Activated CD4-positive, alpha-beta T cell treated with anti-CD3 and anti-CD28 coated beads for 36 hours (primary cell): ENCODE measurements around the gene MB. TPM values are rescaled to one million over a fixed set of nuclear protein-coding genes. Genes with fewer than 3 reads are reported as not detected.
"Not testable (repeated sequence)": the region's sequence is repeated elsewhere in the genome, so short reads cannot be mapped to it uniquely, and the experiment has no call there.

ENCODE experiments used
- ATAC-seq: fragments of 200-7000 bp; cut with Tn5 transposase; one replicate; pipeline ENCODE4 v1.10.0; 2021; ENCODE audit warnings: mild to moderate bottlenecking, moderate library complexity
- CTCF ChIA-PET: fragments of 350-600 bp; sonication (Branson Sonifier 250); formaldehyde crosslinking; loops from one replicate; lab custom pipeline; 2021; ENCODE audit warnings: antibody characterized with exemption; lab: Charles Lee
- POLR2A ChIA-PET: fragments of 350-600 bp; sonication (Branson Sonifier 250); formaldehyde crosslinking; loops from one replicate; lab custom pipeline; 2021; ENCODE audit warnings: antibody characterized with exemption, inconsistent platforms; lab: Charles Lee
- DNase-seq: peaks from one replicate; pipeline ENCODE4 v3.0.0-alpha.2; 2020
- H3K27ac Mint-ChIP-seq: one replicate; pipeline ENCODE4 v1.8.0; 2021; ENCODE audit warnings: mixed read lengths
- H3K27me3 Mint-ChIP-seq: one replicate; pipeline ENCODE4 v1.8.0; 2021; ENCODE audit warnings: mixed read lengths
- H3K36me3 Mint-ChIP-seq: one replicate; pipeline ENCODE4 v1.8.0; 2021; ENCODE audit warnings: low read depth, mixed read lengths
- H3K4me1 Mint-ChIP-seq: one replicate; pipeline ENCODE4 v1.8.0; 2021; ENCODE audit warnings: mixed read lengths
- H3K4me3 Mint-ChIP-seq: one replicate; pipeline ENCODE4 v1.8.0; 2021; ENCODE audit warnings: mild to moderate bottlenecking, moderate library complexity, mixed read lengths
- H3K9me3 Mint-ChIP-seq: one replicate; pipeline ENCODE4 v1.8.0; 2021; ENCODE audit warnings: low read depth, mixed read lengths
- intact Hi-C, 2 experiments: fragments of 100-400 bp; cut with DNase I in 1 of 2; cut with micrococcal nuclease in 1 of 2; formaldehyde crosslinking; loops; one replicate each; pipeline versions ENCODE4 v1.14.2 to v1.15.1; 2022 to 2024; cut with DNase I, micrococcal nuclease
- total RNA-seq, 2 experiments: library from RNA; stranded (reverse); gene quantifications; one replicate each; pipeline ENCODE4 v1.2.3, GENCODE V29; 2021

MB gene
- total RNA-seq, result not detected

DNA sequence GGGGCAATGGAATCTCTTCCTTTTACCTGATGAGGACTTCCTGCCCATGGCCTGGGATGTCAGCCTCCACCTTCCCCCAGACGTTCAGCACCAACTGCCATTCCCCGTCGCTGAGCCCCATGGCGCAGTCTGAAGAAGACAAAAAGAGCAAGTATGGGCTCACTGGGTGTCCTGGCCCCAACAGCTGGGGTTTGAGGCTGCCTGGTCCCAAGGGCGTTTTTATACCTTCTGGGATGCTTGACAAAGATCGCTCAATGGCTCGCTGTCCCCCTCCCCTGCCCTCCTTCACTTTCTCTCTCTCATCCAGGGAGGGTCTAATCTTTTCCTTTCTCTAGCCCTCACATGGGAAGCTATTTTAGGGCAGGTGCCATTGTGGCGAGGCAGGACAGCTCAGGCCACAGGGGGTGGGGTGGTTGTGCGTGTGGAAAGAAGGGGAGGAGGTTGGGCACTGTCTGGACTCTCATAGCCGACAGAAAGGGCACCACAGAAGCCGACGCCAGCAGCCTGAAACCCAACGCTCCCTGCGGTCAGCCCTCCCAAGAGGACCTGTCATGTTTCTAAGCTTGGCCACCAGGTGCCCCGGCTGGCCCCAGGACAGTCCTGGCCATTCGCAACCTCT lies at the start of gene MB:
Gene MB, minus strand, starts transcription at position 193 of the 619 bp plus-strand sequence. Its CDS starts 72 bp downstream, at position 121.
- DNase-seq (no peak), ATAC-seq (no peak)
- no peak within 1 kb of the TSS for H3K27ac Mint-ChIP-seq
- H3K9me3 Mint-ChIP-seq, result no peaks in the 10 kb centered on the region
- no peaks in the 10 kb centered on the region for H3K36me3 Mint-ChIP-seq
- H3K4me3 Mint-ChIP-seq, result no peak within 1 kb of the TSS
- ChIA-PET POLR2A (no interaction called here), CTCF (no interaction called here)
- peaks cover 19% of the 10 kb centered on the region for H3K4me1 Mint-ChIP-seq
- peaks cover 3% of the 10 kb centered on the region for H3K27me3 Mint-ChIP-seq
- intact Hi-C loops, result no loop called here

DNA sequence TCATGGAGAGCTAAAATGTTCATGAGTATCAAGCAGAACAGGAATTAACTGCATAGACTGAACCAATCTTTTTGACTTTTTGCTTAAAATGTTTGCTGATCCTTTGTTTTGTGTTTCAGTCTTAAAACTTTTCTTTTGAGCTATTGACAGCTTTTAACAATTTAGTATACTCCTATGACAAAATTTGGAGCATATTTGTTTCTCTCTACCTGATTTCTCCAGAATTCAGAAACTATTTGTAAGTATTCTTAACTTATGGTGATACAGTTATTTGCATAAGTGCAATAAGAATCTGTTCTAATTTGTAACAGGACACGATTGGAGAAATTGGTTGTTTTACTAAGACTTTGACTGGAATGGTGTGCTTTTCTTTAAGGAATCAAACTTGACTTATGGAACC lies 49.6 kb upstream of the MB start:
- H3K4me3 Mint-ChIP-seq, H3K27me3 Mint-ChIP-seq, ATAC-seq, DNase-seq, intact Hi-C loops, POLR2A ChIA-PET, H3K27ac Mint-ChIP-seq: not testable (repeated sequence)
- peaks cover 49% of the 10 kb centered on the region for H3K36me3 Mint-ChIP-seq
- H3K9me3 Mint-ChIP-seq, result peaks cover 21% of the 10 kb centered on the region
- CTCF ChIA-PET, result interaction anchor here (1.1 kb wide), 1 partner anchor 9 kb away, joined by 3 read pairs; no protein-coding TSS in a partner anchor
- peaks cover 21% of the 10 kb centered on the region for H3K4me1 Mint-ChIP-seq

DNA sequence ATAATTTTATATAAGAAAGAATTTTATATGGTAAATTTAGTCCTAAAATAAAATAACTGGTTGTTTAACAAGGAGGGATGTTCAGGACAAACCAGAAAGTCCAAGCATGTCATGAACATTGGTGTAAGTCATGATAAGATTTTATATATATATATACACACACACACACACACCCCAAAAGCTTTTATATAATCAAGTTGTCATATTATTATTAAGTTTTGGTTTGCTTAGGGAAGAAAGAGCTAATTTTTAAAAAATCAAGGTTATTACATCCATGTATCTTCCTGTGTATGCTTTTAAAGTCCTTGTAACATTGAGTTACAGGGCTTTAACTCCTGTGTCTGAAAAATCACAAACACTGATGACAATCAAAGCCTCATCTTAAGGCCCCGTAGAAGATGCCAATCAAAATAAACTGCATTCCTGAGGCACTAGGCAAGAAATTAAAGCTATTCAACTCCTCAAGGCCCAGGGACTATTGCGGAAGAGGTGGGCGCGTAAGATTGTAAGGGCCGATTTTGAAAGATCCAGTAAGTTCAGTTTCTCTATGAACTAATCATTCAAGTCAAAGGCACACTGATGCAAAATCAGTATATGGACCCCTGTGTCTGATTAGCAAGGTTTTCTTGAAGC lies 47.9 kb upstream of the MB start:
- ChIA-PET CTCF (interaction anchor here (0.8 to 1.5 kb wide), 3 partner anchors 13 to 45 kb away, joined by 3 to 6 read pairs (median 3); no protein-coding TSS in a partner anchor), POLR2A (no interaction called here)
- ATAC-seq (no peak), DNase-seq (no peak)
- peaks cover 64% of the 10 kb centered on the region for H3K36me3 Mint-ChIP-seq
- intact Hi-C loops, result no loop called here
- H3K4me3 Mint-ChIP-seq, result no peak overlapping the region
- peaks cover 38% of the 10 kb centered on the region for H3K4me1 Mint-ChIP-seq
- H3K27me3 Mint-ChIP-seq, result no peaks in the 10 kb centered on the region
- no peak overlapping the region for H3K27ac Mint-ChIP-seq
- peaks cover 22% of the 10 kb centered on the region for H3K9me3 Mint-ChIP-seq

DNA sequence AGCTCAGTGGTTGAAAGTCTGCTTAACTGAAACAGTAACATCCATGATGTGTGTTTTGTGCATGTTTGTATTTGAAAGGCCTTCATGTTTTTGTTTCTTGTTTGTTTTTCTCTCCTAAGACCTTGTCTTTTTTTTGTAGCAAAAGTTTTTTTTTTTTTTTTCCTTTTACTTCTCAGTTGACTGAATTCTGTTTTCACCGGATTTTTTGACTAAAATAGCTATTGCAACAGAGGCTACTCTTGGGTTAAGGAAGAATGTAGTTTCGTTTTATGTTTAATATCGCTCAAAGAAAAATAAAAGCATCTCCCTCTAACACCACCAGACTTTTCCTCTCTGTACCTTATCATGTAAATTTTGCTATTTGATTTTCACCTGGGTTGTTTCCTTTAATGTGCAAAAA lies 46.2 kb upstream of the MB start:
- DNase-seq (no peak), ATAC-seq (no peak)
- intact Hi-C loops, result loop anchor here in 1 of 2 experiments (2.0 kb wide), 2 partner anchors 15 kb away; partner anchors contain the start of gene APOL6
- ChIA-PET CTCF (interaction anchor here (0.6 to 1.4 kb wide), 4 partner anchors 11 to 866 kb away, joined by 3 to 5 read pairs (median 3); partner anchors contain the start of gene EIF3D), POLR2A (interaction anchor here (0.9 kb wide), 1 partner anchor 15 kb away, joined by 15 read pairs; the partner anchor contains the start of gene APOL6)
- peak overlapping the region; percentile 23 for H3K4me3 Mint-ChIP-seq
- H3K4me1 Mint-ChIP-seq, result peaks cover 53% of the 10 kb centered on the region
- no peaks in the 10 kb centered on the region for H3K27me3 Mint-ChIP-seq
- peak overlapping the region; percentile 69 for H3K27ac Mint-ChIP-seq
- peaks cover 81% of the 10 kb centered on the region for H3K36me3 Mint-ChIP-seq
- peaks cover 32% of the 10 kb centered on the region for H3K9me3 Mint-ChIP-seq

DNA sequence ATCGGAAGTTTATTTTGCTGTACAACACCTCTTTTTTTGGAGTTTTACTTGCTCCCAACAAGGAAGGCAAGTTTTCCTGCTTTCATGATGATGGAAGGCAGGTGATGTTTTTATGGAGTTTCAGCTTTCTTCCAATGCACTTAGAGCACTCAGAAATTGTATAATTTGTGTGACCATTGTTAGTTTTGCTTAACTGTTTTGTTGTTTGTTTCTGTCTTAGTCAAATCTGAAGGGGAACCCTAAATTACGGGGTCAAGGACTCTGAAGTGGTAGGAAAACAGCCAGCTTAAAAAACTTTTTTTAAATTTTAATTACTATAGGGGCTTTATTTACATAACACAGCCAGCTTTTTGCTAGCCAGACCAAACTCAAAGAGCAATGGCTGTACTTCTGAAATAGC lies 45.8 kb upstream of the MB start:
- no peaks in the 10 kb centered on the region for H3K27me3 Mint-ChIP-seq
- DNase-seq (no peak), ATAC-seq (no peak)
- H3K4me1 Mint-ChIP-seq, result peaks cover 57% of the 10 kb centered on the region
- no peak overlapping the region for H3K4me3 Mint-ChIP-seq
- H3K27ac Mint-ChIP-seq, result peak overlapping the region; percentile 88
- peaks cover 83% of the 10 kb centered on the region for H3K36me3 Mint-ChIP-seq
- intact Hi-C loops, result loop anchor here in 1 of 2 experiments (2.0 kb wide), 2 partner anchors 14 to 16 kb away; partner anchors contain the start of gene APOL6
- peaks cover 34% of the 10 kb centered on the region for H3K9me3 Mint-ChIP-seq
- POLR2A ChIA-PET, result interaction anchor here (0.9 kb wide), 1 partner anchor 14 kb away, joined by 15 read pairs; the partner anchor contains the start of gene APOL6
- CTCF ChIA-PET, result interaction anchor here (0.6 to 0.7 kb wide), 3 partner anchors 11 to 866 kb away, joined by 3 to 5 read pairs (median 3); partner anchors contain the start of gene EIF3D

DNA sequence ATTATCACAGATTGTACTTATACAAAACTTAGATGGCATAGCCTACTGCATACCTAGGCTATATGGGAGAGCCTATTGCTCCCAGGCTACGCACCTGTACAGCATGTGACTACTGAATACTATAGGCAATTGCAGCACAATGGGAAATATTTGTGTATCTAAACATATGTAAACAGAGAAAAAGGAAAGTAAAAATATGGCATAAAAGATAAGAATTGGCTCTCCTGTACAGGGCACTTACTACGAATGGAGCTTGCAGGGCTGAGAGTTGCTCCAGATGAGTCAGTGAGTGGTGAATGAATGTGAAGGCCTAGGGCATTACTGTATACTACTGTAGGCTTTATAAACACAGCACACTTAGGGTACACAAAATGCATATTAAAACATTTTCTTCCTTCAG lies 44.3 kb upstream of the MB start:
- ChIA-PET CTCF (no interaction called here), POLR2A (interaction anchor here (2.2 kb wide), 1 partner anchor 13 kb away, joined by 13 read pairs; the partner anchor contains the start of gene APOL6)
- intact Hi-C loops, result loop anchor here in 1 of 2 experiments (1.0 kb wide), 1 partner anchor 13 kb away; the partner anchor contains the start of gene APOL6
- Mint-ChIP-seq H3K27ac (peak overlapping the region; percentile 88), H3K4me1 (peaks cover 67% of the 10 kb centered on the region), H3K9me3 (peaks cover 24% of the 10 kb centered on the region), H3K36me3 (peaks cover 84% of the 10 kb centered on the region), H3K4me3 (no peak overlapping the region), H3K27me3 (no peaks in the 10 kb centered on the region)
- DNase-seq (peak; percentile 27), ATAC-seq (peak; percentile 63)

DNA sequence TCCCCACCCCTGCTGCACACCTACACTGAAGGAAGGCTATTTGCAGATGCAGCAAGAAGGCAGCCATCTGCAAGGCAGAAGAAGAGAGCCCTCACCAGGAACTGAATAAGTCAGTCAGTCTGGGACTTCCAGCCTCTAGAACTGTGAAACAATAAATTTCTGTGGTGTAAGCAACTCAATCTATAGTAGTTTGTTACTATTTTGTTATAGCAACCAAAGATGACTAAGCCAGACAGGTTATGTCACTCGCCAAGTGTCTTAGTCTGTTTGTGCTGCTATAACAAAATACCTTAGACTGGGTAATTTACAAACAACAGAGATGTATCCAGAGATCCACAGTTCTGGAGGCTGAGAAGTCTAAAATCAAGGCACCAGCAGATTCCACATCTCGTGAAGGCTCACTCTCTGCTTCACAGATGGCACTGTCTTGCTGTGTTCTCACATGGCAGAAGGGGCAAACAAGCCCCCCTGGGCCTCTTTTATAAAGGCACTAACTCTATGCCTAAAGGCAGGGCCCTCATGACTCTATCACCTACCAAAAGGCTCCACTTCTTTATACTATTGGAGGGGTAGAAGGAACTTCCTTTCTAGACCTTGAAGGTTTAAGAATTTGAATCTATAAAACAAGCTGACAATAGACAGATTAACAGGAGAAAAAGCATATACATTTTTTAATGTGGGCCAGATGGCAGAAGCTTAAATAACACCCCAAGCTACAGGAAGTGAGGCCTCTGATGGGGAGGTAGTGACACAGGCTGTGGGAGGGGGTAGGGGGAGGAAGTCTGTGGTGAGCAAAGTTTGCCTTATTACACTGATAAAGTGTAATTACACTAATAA lies 43.4 kb upstream of the MB start:
- H3K4me3 Mint-ChIP-seq, result no peak overlapping the region
- H3K27ac Mint-ChIP-seq, result peak overlapping the region; percentile 88
- peaks cover 75% of the 10 kb centered on the region for H3K4me1 Mint-ChIP-seq
- H3K27me3 Mint-ChIP-seq, result no peaks in the 10 kb centered on the region
- H3K36me3 Mint-ChIP-seq, result peaks cover 89% of the 10 kb centered on the region
- CTCF ChIA-PET, result no interaction called here
- ATAC-seq, result peak; percentile 75
- H3K9me3 Mint-ChIP-seq, result peaks cover 24% of the 10 kb centered on the region
- DNase-seq, result peak; percentile 56
- intact Hi-C loops, result loop anchor here in 1 of 2 experiments (1.0 kb wide), 2 partner anchors 12 to 19 kb away; partner anchors contain the start of gene APOL6
- POLR2A ChIA-PET, result interaction anchor here (2.2 kb wide), 1 partner anchor 12 kb away, joined by 13 read pairs; the partner anchor contains the start of gene APOL6

DNA sequence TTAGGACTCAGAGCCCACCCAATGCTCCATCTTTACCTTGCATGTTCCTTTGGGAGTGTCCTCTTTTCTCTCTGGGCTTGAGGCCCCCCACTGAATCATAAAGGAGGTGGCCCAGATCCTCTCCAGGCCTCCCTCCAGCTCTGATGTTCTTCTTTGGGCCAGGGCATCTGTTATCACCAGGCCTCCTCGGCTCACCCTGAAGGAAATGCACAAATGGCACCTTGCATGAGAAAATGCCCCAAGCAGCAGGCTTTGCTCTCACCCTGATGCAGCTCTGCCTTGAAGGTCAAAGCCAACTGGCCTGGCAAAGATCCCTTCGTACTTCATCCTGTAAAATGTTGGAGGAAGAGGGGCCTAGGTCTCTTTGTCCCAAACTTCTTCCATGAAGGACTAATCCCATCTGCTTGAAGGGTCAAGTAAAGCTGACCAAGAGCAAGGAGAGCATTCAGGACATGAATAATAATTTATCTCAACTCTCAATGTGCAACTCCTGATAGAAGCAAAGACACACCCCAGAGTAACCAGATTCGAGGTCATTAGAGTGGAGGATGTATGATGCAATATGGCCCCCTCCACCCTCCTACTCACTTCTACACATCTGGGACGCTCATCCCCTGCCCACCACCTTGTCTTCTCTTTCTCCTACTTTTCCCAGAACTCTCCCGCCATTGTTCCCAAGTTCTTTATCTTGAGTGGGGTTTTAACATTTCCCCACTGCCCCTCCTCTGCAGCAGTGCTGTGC lies 40.6 kb upstream of the MB start:
- Mint-ChIP-seq H3K27me3 (no peaks in the 10 kb centered on the region), H3K9me3 (peaks cover 15% of the 10 kb centered on the region), H3K4me3 (no peak overlapping the region), H3K4me1 (peaks cover 84% of the 10 kb centered on the region), H3K27ac (peak overlapping the region; percentile 80), H3K36me3 (peaks cover 90% of the 10 kb centered on the region)
- ChIA-PET CTCF (interaction anchor here (0.7 kb wide), 1 partner anchor 21 kb away, joined by 3 read pairs; no protein-coding TSS in a partner anchor), POLR2A (no interaction called here)
- intact Hi-C loops, result no loop called here
- no peak for ATAC-seq
- no peak for DNase-seq

DNA sequence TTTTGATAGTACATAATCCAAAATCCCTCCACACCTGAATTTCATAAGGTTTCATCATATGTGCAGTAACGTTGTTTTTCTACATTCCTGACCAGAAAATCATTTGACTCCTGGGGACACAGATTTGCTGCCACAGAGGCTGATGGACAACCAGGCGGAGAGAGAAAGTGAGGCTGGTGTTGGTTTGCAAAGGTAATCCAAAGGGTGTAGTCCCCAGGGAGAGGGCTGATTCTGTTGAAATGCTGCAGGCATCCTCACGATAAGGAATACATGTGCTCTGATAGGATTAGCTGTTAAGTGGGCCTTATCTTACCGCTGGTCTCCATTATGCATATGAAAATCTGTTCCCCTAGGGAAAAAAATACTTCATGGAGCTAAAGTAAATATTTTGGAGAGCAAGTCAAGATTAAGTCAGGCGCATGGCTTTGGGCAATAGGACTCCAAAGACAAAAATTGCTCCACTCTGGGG lies 39.2 kb upstream of the MB start:
- no peaks in the 10 kb centered on the region for H3K27me3 Mint-ChIP-seq
- H3K9me3 Mint-ChIP-seq, result peaks cover 14% of the 10 kb centered on the region
- POLR2A ChIA-PET, result interaction anchor here (0.6 kb wide), 1 partner anchor 358 kb away, joined by 3 read pairs; no protein-coding TSS in a partner anchor
- intact Hi-C loops, result no loop called here
- CTCF ChIA-PET, result no interaction called here
- no peak overlapping the region for H3K4me3 Mint-ChIP-seq
- ATAC-seq, result no peak
- DNase-seq, result no peak
- H3K4me1 Mint-ChIP-seq, result peaks cover 73% of the 10 kb centered on the region
- H3K36me3 Mint-ChIP-seq, result peaks cover 88% of the 10 kb centered on the region
- H3K27ac Mint-ChIP-seq, result peak overlapping the region; percentile 39

DNA sequence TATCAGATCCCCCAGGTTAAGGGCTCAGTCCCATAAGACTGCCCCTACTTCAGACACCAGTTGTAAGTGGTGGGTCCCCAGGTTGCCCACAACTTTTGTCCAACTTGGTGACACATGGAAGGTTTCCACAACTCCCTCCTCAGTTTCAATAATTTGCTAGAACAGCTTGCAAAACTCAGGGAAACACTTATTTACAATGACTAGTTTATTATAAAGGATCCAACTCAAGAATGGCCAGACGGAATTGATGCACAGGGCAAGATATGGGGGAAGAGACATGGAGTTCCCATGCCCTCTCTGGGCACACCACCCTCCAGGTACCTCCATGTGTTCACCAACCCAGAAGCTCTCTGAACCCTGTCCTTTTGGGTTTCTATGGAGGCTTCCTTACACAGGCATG lies 36.7 kb upstream of the MB start:
- H3K4me1 Mint-ChIP-seq, result peaks cover 66% of the 10 kb centered on the region
- peaks cover 87% of the 10 kb centered on the region for H3K36me3 Mint-ChIP-seq
- POLR2A ChIA-PET, result no interaction called here
- no peak overlapping the region for H3K4me3 Mint-ChIP-seq
- peaks cover 9% of the 10 kb centered on the region for H3K9me3 Mint-ChIP-seq
- intact Hi-C loops, result no loop called here
- DNase-seq (no peak), ATAC-seq (no peak)
- peak overlapping the region; percentile 3 for H3K27ac Mint-ChIP-seq
- H3K27me3 Mint-ChIP-seq, result no peaks in the 10 kb centered on the region
- CTCF ChIA-PET, result no interaction called here
